G401 (cell line): ENCODE measurements around the gene CRADD. TPM values are rescaled to one million over a fixed set of nuclear protein-coding genes. Genes with fewer than 3 reads are reported as not detected.
A peak's percentile ranks its signal among the peaks of the same experiment; 100 is the strongest.
"Not testable (repeated sequence)": the region's sequence is repeated elsewhere in the genome, so short reads cannot be mapped to it uniquely, and the experiment has no call there.

Experiments
- DNase-seq: peaks from one replicate; pipeline ENCODE4 v3.0.0-alpha.2; 2015; ENCODE audit warnings: low spot score
- in situ Hi-C: cut with HindIII; loops from 2 replicates; pipeline ENCODE4 v1.10.0; 2016; ENCODE audit warnings: low sequenced_read_pairs, mixed read lengths
- total RNA-seq: library from RNA; depleted of rRNA; stranded (reverse); fragments of >200 nt; shearing (Covaris generic); gene quantifications from 2 replicates; pipeline ENCODE4 v1.2.3, GENCODE V29; 2014

The CRADD gene
- total RNA-seq, 1 experiment from 2014 or later, result 8.8 TPM

DNA sequence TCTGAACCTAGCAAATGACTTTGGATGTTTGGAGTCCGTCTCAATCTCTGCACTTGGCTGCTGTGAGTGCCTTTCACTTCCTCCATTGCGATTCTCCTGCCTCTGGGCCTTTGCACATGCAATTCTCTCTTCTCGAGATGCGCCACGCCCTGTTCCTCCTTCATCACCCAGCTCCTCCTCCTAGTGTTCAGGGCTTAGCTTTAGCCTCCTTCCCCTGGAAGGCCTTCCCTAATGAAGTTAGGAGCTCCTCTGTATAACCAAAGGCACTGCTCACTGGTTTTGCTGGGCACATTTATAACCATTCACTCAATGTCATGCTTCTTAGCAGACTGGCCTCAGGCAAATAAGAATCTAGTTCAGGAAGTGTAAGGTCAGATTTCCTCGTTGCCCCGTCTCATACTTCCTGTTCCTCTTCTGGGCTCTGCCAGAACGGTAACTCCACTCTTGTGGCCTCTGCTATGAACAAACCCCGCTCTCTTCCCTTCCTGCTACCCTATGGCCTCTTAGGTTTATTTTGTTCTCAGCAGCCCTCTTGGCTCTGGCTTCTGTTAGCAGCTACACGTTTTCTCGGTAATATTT lies 171.4 kb downstream of the CRADD start:
- in situ Hi-C loops, result no loop called here
- no peak for DNase-seq

DNA sequence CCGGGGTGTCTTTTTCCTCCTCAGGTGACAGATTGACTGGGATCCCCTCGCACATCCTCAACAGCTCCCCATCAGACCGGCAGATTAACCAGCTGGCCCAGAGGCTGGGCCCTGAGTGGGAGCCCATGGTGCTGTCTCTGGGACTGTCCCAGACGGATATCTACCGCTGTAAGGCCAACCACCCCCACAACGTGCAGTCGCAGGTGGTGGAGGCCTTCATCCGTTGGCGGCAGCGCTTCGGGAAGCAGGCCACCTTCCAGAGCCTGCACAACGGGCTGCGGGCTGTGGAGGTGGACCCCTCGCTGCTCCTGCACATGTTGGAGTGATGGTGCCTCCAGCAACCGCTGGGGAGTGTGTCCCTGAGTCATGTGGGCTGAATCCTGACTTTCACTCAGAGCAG lies 172.8 kb downstream of the CRADD start:
- in situ Hi-C loops, result no loop called here
- no peak for DNase-seq

DNA sequence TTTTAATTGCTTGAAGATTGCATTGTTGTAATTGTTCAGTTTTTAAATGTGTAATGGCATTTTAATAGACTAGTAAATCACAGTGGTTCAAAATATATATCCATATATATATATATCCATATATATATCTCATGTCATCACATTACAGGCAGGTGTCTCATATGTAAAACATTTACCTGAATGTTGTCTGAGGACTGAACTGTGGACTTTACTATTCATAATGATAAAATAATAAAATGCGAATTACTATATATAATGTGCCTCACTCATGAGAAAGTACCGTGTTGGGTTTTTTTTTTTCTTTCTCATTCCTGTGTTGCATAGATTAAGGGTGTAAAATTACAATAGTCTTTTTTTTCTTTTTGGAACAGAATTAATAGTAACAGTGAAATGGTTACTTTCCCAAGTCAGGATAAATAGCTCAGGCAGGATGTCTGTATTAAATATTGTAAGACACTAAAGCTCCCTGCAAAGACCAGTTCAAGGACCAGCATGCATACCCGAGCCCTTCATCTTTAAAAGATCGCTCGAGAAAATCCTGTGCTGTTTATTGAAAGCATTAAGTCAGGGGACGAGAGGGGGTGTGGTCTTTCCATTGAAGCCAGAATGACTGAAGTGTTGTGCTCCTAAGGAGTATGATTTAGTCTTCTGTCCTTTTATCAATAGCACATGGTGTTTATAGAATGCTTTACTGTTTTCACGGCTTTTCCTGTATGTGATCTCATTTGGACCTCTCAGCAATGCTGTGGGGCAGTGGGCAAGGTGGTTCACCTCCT lies 173.5 kb downstream of the CRADD start:
- in situ Hi-C loops, result no loop called here
- no peak for DNase-seq

DNA sequence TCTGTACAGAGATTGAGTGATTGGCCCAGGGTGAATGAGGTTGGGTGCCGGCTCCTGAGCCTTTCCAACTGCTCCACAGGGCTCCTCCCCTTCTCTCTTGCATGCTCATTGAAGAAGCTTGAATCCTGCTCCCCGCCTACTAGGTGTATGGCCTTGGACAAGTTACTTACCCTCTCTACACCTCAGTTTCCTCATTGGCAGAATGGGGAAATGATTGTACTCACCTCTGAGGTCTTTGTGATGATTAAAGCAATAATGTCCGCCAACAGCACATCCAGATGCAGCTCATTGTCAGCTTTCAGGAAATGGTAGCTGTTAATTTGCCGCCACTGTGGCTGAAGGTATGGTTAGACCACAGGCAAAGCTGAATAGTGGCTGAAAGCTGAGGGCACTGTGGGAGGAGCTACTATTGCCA lies 174.1 kb downstream of the CRADD start:
- in situ Hi-C loops, result no loop called here
- no peak for DNase-seq

DNA sequence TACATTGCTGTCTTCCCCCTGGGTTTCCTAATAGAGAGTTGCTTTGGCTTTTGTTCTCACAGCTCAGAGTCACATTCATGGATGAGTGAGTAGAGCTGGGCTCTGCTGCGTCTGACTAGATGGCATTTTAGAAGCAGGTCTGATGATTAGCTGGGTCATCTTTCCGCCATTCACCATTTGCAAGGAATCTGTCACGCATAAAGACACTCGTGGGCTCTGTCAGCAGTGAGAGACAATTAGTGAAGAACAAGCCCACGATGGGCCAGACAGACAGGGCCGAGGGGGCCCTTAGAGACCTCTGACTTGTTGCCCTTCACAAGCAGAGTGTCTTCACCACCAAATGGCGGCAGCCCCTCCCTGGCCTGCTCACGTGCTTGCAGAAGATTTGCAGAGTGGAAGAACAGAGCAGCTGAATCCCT lies 175.0 kb downstream of the CRADD start:
- in situ Hi-C loops, result no loop called here
- DNase-seq, result peak; percentile 22

DNA sequence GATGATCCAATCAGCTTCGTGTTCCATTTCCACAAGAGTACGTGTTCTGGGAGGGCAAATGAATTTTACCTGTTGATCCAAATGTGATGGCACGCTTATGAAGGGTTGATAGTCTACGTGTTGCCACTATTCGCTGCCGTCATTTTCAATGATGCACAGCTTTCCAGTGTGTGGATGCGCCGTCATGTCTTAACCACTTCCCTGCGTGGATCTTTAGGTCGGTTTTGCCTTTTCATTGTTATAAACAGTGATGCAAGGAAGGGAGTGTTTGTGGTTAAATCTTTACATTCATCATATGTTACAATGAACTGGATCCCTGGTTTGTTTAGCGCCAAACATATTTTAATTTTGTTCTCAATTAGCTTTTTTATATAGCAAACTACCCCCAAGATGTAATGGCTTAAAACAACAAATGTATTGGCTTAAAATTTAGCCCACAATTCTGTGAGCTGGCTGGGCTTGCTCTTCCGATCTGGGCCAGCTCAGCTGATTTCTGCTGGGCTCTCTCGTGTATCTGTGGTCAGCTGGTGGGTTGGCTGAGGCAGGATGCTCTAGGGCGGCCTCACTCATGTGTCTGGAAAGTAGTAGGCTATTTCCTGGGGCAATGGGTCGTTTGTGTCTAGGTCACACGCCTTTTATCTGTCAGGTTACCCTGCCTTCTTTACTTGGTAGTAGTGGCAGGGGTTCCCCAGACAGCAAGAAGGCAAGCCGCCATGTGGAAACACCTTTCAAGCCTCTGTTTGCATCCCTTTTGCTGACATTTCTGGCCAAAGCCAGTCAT lies 176.7 kb downstream of the CRADD start:
- DNase-seq, result no peak
- in situ Hi-C loops, result no loop called here

DNA sequence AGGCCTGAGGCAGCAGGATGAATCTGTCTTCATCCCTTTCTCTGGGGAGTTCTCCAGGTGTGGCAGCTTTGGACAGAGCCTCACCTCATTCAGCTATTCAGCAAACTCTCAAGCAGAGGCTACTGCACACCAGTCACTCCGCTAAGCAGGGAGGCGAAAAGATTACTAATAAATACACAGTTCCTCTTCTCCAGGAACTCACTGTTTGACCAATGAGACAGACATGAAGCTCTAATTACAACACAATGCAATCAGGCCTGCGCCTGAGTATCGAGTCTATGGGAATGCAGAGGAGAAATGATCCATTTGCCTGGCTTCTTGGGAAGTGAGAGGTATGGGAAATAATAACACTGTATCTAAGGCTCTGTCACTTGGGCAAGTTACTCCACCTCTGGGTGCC lies 178.1 kb downstream of the CRADD start:
- DNase-seq, result no peak
- in situ Hi-C loops, result no loop called here

DNA sequence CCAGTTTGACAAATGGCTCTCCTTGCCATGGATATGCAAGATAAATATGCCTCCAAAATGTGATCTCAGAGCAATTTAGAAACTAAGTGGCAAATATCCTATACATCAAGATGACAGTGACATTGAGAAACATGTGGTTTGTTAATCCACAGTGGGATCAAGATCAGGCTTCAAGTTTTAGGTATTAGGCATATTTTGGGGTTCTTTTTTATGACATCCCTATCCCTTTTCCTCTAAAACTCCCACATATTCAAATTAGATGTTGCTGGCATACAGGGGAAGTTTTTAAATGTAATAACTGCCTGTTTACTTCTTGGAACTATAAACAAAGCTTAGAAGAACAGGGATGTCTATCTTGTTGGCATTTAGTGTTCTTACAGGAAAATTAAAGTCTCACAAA lies 179.4 kb downstream of the CRADD start:
- DNase-seq, result no peak
- in situ Hi-C loops, result no loop called here

DNA sequence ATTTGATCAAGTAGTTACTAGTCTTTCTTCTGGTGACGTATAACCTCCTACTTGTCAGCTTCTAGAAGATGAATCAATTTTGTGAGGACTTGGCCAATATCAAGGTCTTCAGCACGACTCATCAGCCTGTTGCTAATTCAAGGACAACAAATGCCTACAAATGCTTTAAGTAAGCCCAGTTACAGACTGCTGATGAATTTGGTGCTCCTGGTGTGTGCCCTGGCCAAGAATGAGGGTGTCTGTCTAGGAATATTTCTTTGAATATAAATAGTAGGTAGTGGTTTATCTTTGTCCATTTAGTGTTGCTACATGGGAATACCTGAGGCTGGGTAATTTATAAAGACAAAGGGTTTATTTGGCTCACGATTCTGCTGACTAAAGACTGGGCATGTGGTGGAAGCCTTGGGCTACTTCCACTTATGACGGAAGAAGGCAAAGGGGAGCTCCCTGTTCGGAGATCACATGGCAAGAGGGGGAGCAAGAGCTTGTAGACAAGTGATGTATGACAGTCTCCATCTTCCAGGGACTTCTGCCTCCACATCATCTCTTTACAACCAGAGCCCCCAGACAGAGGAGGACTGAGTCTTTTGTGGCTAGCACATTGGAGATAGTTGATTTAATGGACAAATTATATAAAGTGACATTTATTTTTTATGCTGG lies 180.2 kb downstream of the CRADD start:
- no peak for DNase-seq
- in situ Hi-C loops, result no loop called here

DNA sequence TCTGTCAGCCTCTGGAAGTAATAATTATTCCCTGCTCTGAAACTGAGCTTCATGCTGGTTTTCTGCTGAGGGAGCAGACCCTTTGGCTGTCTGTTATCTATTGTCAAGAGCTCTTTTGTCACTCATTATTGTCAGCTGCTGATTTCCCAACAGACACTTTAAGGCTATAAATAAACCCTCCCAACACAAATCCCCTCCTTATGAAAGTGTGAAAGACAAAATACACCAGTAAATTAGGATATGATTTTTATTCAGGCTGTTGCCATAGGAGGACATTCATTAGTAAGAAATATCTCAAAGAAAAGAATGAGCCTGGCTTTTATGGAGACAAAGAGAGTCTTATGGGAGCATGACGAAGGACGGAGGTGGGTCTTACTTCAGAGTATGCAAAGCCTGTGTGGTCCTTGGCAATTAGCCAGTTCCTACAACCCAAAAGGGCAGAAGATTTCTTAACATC lies 180.8 kb downstream of the CRADD start:
- in situ Hi-C loops, result no loop called here

DNA sequence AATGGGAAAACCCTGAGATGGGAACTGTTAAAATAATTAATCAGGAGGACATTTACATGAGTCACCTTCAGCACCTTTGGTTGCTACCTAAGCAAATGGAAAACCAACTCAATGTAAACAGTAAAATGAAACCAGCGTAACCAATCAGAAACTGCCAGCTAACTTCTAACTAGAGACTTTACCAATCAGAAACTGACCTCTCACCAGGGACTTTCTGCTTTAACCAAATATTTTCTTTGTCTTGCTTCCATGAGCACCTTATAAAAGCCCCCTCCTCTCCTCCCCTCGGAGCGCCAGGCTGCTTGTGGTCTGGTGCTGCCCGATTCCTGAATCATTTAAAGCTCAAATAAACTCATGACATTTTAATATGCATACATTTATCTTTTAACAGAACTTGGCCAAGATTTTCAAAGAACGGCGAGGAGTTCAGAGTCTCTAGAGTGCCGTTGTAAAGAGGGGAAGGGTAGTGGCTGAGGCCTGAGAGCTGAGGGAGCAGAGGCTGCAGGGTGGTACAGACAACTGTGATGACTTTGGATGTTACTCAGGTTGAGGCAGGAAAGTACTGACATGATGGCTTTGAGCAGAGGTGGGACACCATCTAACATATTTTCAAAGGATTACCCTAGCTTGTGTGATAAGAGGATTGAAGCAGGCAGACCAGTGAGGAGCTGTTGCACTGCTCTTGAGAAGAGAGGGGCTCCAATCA lies 183.6 kb downstream of the CRADD start:
- DNase-seq, result no peak
- in situ Hi-C loops, result no loop called here

More for the DNA sequence above, 180.8 kb downstream of the CRADD start:
- DNase-seq, result no peak

DNA sequence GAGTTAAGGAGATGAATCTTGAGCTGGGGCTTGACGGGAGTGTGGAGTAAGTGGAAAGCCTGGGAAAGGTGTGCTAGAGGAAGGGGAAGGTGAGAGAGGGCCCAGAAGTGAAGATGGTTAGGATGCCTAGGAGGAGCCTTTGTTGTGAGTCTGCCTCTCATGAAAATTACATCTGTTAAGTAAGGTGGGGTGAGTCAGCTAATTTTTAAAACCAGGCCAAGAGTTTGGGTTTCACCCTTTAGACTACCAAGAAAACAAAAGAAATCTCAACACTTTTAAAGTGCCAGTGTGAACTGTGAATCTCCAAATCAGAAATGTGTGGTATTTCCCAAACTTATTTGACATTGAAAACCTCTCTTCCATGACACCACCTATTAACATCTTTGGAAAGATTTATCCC lies 185.2 kb downstream of the CRADD start:
- in situ Hi-C loops, result no loop called here
- no peak for DNase-seq

DNA sequence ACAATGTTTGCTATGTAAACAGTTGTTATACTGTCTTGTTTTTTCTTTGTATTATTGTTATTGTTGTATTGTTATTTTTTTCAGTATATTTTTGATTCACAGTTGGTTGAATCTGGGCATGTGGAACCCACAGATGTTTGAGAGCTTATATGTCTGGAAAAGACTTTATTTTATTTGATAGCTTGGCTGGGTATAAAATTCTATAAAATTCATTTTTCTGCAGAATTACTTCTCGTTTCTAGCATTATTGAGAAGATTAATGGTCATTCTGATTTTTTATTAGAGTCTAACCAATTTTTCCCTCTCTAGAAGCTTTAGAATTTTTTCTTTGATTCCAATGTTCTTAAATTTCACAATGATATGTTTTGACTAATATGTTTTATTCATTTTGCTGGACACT lies 188.6 kb downstream of the CRADD start:
- DNase-seq, result no peak
- in situ Hi-C loops, result no loop called here

DNA sequence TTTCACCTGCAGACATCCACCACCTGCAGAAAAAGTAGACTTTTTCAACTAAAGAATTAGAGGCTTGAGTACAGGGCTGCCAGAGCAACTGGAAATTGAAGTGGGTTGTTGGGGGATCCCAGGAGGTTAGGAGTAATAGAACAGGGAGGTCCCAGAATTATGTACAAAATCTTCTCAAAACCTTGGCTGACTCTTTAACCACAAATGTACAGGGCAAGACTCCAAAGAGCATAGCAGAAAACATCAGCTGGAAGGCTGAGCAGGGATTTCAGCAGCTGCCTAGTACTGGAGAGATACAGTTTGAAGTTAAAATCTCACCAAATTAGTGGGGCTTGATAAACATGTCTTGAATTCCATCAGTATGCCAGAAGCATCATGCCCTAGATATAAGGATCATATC lies 191.6 kb downstream of the CRADD start:
- no peak for DNase-seq
- in situ Hi-C loops, result no loop called here

DNA sequence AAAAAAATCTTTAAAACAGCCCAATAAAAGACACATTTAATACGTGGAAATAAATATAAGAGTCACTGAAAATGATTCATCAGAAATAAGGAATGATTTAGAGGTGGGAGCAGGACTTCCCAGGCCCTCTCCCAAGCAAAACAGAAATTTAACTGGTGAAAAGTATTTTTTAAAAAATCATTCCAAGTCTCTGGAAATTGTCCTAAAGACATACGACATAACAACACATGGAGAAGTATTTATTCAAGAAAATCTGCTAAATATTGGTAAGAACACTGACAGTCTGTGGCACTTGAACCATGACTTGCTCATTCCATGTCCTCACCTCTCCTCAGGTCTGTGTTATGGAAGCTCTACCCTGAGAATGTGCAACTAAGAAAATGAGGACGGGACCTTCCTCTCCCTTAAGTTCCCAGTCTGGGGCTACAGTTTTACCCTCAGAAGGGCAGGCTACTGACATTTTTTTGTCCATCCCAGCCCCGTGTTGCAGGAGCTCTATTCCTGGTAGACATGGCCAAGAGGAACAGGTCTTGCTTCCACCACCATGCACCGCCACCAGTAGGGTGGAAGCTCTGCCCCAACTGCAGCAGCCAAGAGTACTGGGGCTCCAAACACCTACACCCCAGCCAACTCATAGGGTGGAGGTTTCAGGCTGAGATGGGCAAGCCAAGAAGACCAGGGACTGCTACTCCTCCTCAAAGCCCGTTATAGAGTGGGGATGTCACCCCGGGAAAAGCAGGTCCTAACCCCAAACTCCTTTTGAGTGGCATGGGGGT lies 193.0 kb downstream of the CRADD start:
- in situ Hi-C loops, result no loop called here
- no peak for DNase-seq

DNA sequence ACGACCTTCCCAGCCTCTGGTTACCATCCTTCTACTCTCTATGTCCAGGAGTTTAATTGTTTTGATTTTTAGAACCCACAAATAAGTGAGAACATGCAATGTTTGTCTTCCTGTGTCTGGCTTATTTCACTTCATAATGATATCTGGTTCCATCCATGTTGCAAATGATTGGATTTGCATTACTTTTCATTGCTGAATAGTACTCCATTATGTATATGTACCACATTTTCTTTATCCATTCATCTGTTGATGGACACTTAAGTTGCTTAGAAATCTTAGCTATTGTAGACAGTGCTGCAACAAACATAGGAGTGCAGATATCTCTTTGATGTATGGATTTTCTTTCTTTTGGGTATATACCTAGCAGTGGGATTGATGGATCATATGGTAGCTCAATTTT lies 194.4 kb downstream of the CRADD start:
- in situ Hi-C loops, result not testable (repeated sequence)

DNA sequence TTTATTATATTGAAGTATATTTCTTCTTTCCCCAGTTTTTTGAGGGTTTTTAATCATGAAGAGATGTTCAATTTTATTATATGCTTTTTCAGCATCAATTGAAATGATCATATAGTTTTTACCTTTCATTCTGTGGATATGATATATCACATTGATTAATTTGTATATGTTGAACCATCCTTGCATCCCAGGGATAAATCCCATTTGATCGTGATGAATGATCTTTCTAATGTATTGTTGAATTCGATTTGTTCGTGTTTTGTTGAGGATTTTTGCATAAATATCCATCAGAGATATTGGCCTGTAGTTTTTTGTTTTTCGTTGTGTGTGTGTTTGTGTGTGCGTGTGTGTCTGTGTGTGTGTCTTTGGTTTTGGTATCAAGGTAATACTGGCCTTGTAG lies 196.4 kb downstream of the CRADD start:
- in situ Hi-C loops, result no loop called here
- no peak for DNase-seq

More for the DNA sequence above, 194.4 kb downstream of the CRADD start:
- DNase-seq, result not testable (repeated sequence)

DNA sequence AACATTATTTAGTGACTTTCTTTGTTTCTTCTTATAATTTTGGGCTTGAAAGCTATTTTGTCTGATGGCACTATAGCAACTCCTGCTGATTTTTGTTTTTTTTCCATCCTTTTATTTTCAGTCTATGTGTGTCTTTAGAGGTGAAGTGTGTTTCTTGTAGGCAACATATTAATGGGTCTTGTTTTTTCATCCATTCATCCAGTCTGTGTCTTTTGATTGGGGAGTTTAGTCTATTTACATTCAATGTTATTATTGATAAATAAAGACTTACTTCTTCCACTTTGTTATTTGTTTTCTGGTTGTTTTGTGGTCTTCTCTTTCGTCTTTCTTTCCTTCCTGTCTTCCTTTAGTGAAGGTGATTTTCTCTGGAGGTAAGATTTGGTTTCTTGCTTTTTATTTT lies 198.0 kb downstream of the CRADD start:
- in situ Hi-C loops, result no loop called here

More for the DNA sequence above, 198.0 kb downstream of the CRADD start:
- DNase-seq, result no peak
